Karpas-422 (cell line): ENCODE results near the gene TMEFF2. TPM values are rescaled to one million over a fixed set of nuclear protein-coding genes. Genes with fewer than 3 reads are reported as not detected.
"Not testable (repeated sequence)": the region's sequence is repeated elsewhere in the genome, so short reads cannot be mapped to it uniquely, and the experiment has no call there.

Experiments
- DNase-seq: peaks from one replicate; pipeline ENCODE4 v3.0.0-alpha.2; 2015
- H2AFZ ChIP-seq: fragments of 200-600 bp; sonication (generic); 2 replicates; pipeline ENCODE4 v1.6.1; 2014; ENCODE audit warnings: antibody characterized with exemption, low read length, mixed read lengths
- H3K27ac ChIP-seq: fragments of 200-600 bp; sonication (generic); 2 replicates; pipeline ENCODE4 v1.5.1; 2014; ENCODE audit warnings: mild to moderate bottlenecking, low read length, moderate library complexity
- H3K27me3 ChIP-seq: fragments of 200-600 bp; sonication (generic); 2 replicates; pipeline ENCODE4 v1.6.1; 2014; ENCODE audit warnings: low read length, mixed read lengths
- H3K36me3 ChIP-seq: fragments of 200-600 bp; sonication (generic); 2 replicates; pipeline ENCODE4 v1.6.1; 2014; ENCODE audit warnings: low read length, mixed read lengths; ENCODE audit not compliant: insufficient read depth
- H3K4me1 ChIP-seq: fragments of 200-600 bp; sonication (generic); 2 replicates; pipeline ENCODE4 v1.6.1; 2014; ENCODE audit warnings: mild to moderate bottlenecking, low read length, mixed read lengths
- H3K4me2 ChIP-seq: fragments of 200-600 bp; sonication (generic); 2 replicates; pipeline ENCODE4 v1.6.1; 2014; ENCODE audit warnings: low read length, low read depth, mild to moderate bottlenecking; ENCODE audit not compliant: poor library complexity, severe bottlenecking
- H3K4me3 ChIP-seq: fragments of 200-600 bp; sonication (generic); 2 replicates; pipeline ENCODE4 v1.5.1; 2014; ENCODE audit warnings: mild to moderate bottlenecking, antibody characterized with exemption, low read length, mixed read lengths
- H3K79me2 ChIP-seq: fragments of 200-600 bp; sonication (generic); 2 replicates; pipeline ENCODE4 v1.6.1; 2014; ENCODE audit warnings: mild to moderate bottlenecking, low read length, mixed read lengths
- H3K9ac ChIP-seq: fragments of 200-600 bp; sonication (generic); 2 replicates; pipeline ENCODE4 v1.6.0; 2014; ENCODE audit warnings: low read length
- H3K9me2 ChIP-seq: fragments of 200-600 bp; sonication (generic), shearing (Covaris generic); replicated peaks from 2 replicates; pipeline ENCODE4 v1.6.0; 2014; ENCODE audit warnings: mild to moderate bottlenecking, low read length, moderate library complexity; ENCODE audit not compliant: insufficient read depth
- H3K9me3 ChIP-seq: fragments of 300-700, 200-600 bp; sonication (generic); 2 replicates; pipeline ENCODE4 v1.6.1; 2014; ENCODE audit warnings: low read length, mixed read lengths
- H4K20me1 ChIP-seq: fragments of 200-600 bp; sonication (generic); 2 replicates; pipeline ENCODE4 v1.6.1; 2014; ENCODE audit warnings: mild to moderate bottlenecking, antibody characterized with exemption, low read length, low read depth; ENCODE audit not compliant: insufficient read depth
- total RNA-seq: library from RNA; depleted of rRNA; stranded (reverse); fragments of >200 nt; shearing (Covaris generic); gene quantifications from 2 replicates; pipeline ENCODE4 v1.2.3, GENCODE V29; 2014; ENCODE audit warnings: low replicate concordance

The TMEFF2 gene
- total RNA-seq, 1 experiment from 2014 or later = not detected

DNA sequence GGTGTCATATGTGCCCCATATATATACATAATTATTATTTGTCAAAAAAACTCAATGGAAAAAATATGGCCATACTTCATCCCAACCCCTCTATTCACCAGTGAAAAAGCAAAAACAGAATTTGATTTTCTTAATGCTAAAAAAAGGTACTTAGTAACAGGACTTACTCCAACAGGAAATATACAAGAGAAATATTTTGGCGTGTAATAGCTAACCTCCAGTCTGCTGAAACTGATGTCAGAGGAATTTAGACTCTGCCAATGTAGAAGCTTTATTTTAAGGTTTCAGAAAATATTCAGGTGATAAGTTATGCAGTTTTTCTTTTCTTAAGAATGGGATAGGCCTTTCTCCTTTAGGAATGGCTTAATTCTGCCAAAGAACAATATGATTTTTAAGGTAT is 72.6 kb downstream of the TMEFF2 start:
- Histone ChIP-seq H3K9me3 (no peaks in the 10 kb centered on the region), H2AFZ (no peak overlapping the region), H4K20me1 (no peaks in the 10 kb centered on the region), H3K9me2 (no peaks in the 10 kb centered on the region), H3K4me3 (no peak overlapping the region), H3K27me3 (no peaks in the 10 kb centered on the region), H3K4me2 (no peak overlapping the region), H3K79me2 (no peaks in the 10 kb centered on the region), H3K36me3 (no peaks in the 10 kb centered on the region), H3K4me1 (no peaks in the 10 kb centered on the region), H3K9ac (no peak overlapping the region), H3K27ac (no peak overlapping the region)
- no peak for DNase-seq

- no peaks in the 10 kb centered on the region for H3K79me2 ChIP-seq
- H3K27ac ChIP-seq = no peak overlapping the region
- H3K4me2 ChIP-seq = no peak overlapping the region
- no peak overlapping the region for H2AFZ ChIP-seq
- no peak overlapping the region for H3K9ac ChIP-seq
- H3K27me3 ChIP-seq = no peaks in the 10 kb centered on the region
- no peaks in the 10 kb centered on the region for H3K36me3 ChIP-seq
- no peaks in the 10 kb centered on the region for H3K4me1 ChIP-seq
- H3K9me3 ChIP-seq = peaks cover 4% of the 10 kb centered on the region; the same call in 1 of the 2 replicates
- H3K9me2 ChIP-seq = no peaks in the 10 kb centered on the region
- H3K4me3 ChIP-seq = no peak overlapping the region
- no peaks in the 10 kb centered on the region for H4K20me1 ChIP-seq
- no peak for DNase-seq
Observed at GRCh38 chr2:192119536-192119935, 75.2 kb downstream of the TMEFF2 start.

GRCh38 chr2:192117705-192118104 is 77.0 kb downstream of the TMEFF2 start:
- no peak overlapping the region for H2AFZ ChIP-seq
- H4K20me1 ChIP-seq = no peaks in the 10 kb centered on the region
- no peaks in the 10 kb centered on the region for H3K36me3 ChIP-seq
- H3K9ac ChIP-seq = no peak overlapping the region
- no peaks in the 10 kb centered on the region for H3K27me3 ChIP-seq
- no peak overlapping the region for H3K4me2 ChIP-seq
- no peak for DNase-seq
- H3K9me3 ChIP-seq = peaks cover 4% of the 10 kb centered on the region; the same call in 1 of the 2 replicates
- H3K4me1 ChIP-seq = no peaks in the 10 kb centered on the region
- H3K9me2 ChIP-seq = no peaks in the 10 kb centered on the region
- no peaks in the 10 kb centered on the region for H3K79me2 ChIP-seq
- no peak overlapping the region for H3K4me3 ChIP-seq
- no peak overlapping the region for H3K27ac ChIP-seq

DNA sequence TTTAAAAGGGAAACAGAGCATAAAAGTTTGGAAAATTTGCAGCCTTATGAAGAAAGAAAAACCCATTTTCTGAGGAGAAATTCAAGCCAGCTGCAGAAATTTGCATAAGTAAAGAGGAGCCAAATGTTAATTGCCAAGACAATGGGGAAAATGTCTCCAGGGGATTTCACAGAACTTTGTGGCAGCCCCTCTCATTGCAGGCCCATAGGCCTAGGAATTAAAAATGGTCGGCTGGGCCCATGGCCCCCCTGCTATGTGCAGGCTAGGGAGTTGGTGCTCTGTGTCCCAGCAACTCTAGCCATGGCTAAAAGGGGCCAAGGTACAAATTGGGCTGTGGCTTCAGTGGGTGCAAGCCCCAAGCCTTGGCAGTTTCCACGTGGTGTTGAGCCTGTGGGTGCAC is 83.2 kb downstream of the TMEFF2 start:
- not testable (repeated sequence) for H3K9me2 ChIP-seq, DNase-seq, H3K79me2 ChIP-seq, H3K9ac ChIP-seq, H3K9me3 ChIP-seq, H3K4me1 ChIP-seq, H3K27ac ChIP-seq, H3K4me3 ChIP-seq, H4K20me1 ChIP-seq, H2AFZ ChIP-seq, H3K27me3 ChIP-seq, H3K4me2 ChIP-seq, H3K36me3 ChIP-seq

- no peak overlapping the region for H3K4me3 ChIP-seq
- H3K4me1 ChIP-seq = no peaks in the 10 kb centered on the region
- H3K27me3 ChIP-seq = no peaks in the 10 kb centered on the region
- H3K79me2 ChIP-seq = no peaks in the 10 kb centered on the region
- DNase-seq = no peak
- H4K20me1 ChIP-seq = no peaks in the 10 kb centered on the region
- H3K9ac ChIP-seq = no peak overlapping the region
- no peak overlapping the region for H3K4me2 ChIP-seq
- H3K36me3 ChIP-seq = no peaks in the 10 kb centered on the region
- no peak overlapping the region for H2AFZ ChIP-seq
- no peaks in the 10 kb centered on the region for H3K9me3 ChIP-seq
- no peak overlapping the region for H3K27ac ChIP-seq
- H3K9me2 ChIP-seq = no peaks in the 10 kb centered on the region
Observed at GRCh38 chr2:192099742-192100141, 95.0 kb downstream of the TMEFF2 start.

DNA sequence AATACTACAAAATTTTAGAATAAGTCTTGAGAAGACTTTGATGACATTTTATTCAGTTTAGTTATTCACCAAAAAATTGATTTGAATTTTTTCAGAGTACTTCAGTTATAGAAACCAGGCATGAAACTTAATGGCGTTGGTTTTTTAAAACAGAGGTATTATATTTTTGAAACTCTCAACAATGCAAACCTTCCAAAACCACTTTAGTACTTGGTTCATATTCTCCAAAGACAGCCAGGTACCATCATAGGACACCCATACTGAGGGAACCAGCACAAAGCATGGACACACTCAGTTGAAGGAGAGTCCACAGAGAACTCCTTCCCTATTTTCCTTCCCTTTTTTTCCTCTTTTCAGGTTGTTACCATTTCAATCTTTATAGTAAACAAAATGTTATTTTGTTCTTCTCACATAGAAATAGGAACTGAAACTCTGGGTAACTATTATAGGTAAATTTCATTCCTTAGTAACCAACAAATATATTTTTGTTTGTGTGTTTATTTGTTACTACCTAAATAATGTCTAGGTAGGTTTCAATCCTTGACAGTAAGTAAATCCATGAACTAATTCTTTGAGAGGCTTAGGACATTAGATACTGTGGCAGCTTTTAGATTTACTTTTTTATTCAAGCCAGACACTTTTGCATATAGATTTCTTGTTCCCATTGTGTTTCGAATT is 95.8 kb downstream of the TMEFF2 start:
- Histone ChIP-seq H3K9me2 (no peaks in the 10 kb centered on the region), H3K27ac (no peak overlapping the region), H3K9me3 (no peaks in the 10 kb centered on the region), H3K4me1 (no peaks in the 10 kb centered on the region), H2AFZ (no peak overlapping the region), H3K27me3 (no peaks in the 10 kb centered on the region), H4K20me1 (no peaks in the 10 kb centered on the region), H3K9ac (no peak overlapping the region), H3K4me3 (no peak overlapping the region), H3K79me2 (no peaks in the 10 kb centered on the region), H3K36me3 (no peaks in the 10 kb centered on the region), H3K4me2 (no peak overlapping the region)
- no peak for DNase-seq

- Histone ChIP-seq H3K9ac (no peak overlapping the region), H3K9me2 (no peaks in the 10 kb centered on the region), H3K9me3 (no peaks in the 10 kb centered on the region), H4K20me1 (no peaks in the 10 kb centered on the region), H3K4me2 (no peak overlapping the region), H3K36me3 (no peaks in the 10 kb centered on the region), H3K27ac (no peak overlapping the region), H3K4me3 (no peak overlapping the region), H3K27me3 (no peaks in the 10 kb centered on the region), H2AFZ (no peak overlapping the region), H3K79me2 (no peaks in the 10 kb centered on the region), H3K4me1 (no peaks in the 10 kb centered on the region)
- no peak for DNase-seq
Observed at GRCh38 chr2:192091476-192091875, 103.3 kb downstream of the TMEFF2 start.

- no peaks in the 10 kb centered on the region for H4K20me1 ChIP-seq
Observed at GRCh38 chr2:192090911-192091310, 103.8 kb downstream of the TMEFF2 start.

More at GRCh38 chr2:192090911-192091310, 103.8 kb downstream of the TMEFF2 start:
- no peak overlapping the region for H3K4me2 ChIP-seq
- no peaks in the 10 kb centered on the region for H3K36me3 ChIP-seq
- no peak for DNase-seq
- H2AFZ ChIP-seq = no peak overlapping the region
- no peaks in the 10 kb centered on the region for H3K9me3 ChIP-seq
- no peak overlapping the region for H3K9ac ChIP-seq
- no peaks in the 10 kb centered on the region for H3K27me3 ChIP-seq
- no peaks in the 10 kb centered on the region for H3K4me1 ChIP-seq
- no peaks in the 10 kb centered on the region for H3K79me2 ChIP-seq
- no peak overlapping the region for H3K27ac ChIP-seq
- H3K9me2 ChIP-seq = no peaks in the 10 kb centered on the region
- no peak overlapping the region for H3K4me3 ChIP-seq
